GM21367 (cell line): ENCODE data around the gene MXRA8.

ENCODE experiments used
- ATAC-seq: cut with Tn5 transposase; IDR thresholded peaks from one replicate; pipeline ENCODE4 v1.9.1; 2021; ENCODE audit not compliant: unreplicated experiment

MXRA8 gene

DNA sequence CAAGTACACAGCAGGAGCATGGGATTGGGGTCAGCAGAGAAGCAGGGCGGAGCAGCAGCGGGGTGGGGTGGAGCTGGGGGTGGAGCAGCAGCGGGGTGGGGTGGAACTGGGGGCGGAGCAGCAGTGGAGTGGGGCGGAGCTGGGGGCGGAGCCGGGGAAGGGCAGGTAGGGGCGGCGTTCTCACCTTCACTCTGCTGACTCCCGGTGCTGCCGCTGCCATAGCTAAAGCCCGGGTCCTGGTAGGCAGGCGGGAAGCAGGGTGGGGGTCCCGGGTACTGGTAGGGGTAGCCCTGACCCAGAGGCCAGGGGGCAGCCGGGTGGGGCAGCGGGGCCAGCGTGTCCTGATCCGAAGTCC, 20.6 kb downstream of the MXRA8 start:
- ATAC-seq, result no peak

- no peak for ATAC-seq
Measured at GRCh38 chr1:1336931-1337792, 21.2 kb downstream of the MXRA8 start.

GRCh38 chr1:1336446-1336845, 21.9 kb downstream of the MXRA8 start:
- ATAC-seq, result no peak

GRCh38 chr1:1335792-1336248, 22.5 kb downstream of the MXRA8 start:
- ATAC-seq, result no peak

GRCh38 chr1:1335283-1335682, 23.1 kb downstream of the MXRA8 start:
- no peak for ATAC-seq

- ATAC-seq, result no peak
Measured at GRCh38 chr1:1334835-1335234, 23.5 kb downstream of the MXRA8 start.

DNA sequence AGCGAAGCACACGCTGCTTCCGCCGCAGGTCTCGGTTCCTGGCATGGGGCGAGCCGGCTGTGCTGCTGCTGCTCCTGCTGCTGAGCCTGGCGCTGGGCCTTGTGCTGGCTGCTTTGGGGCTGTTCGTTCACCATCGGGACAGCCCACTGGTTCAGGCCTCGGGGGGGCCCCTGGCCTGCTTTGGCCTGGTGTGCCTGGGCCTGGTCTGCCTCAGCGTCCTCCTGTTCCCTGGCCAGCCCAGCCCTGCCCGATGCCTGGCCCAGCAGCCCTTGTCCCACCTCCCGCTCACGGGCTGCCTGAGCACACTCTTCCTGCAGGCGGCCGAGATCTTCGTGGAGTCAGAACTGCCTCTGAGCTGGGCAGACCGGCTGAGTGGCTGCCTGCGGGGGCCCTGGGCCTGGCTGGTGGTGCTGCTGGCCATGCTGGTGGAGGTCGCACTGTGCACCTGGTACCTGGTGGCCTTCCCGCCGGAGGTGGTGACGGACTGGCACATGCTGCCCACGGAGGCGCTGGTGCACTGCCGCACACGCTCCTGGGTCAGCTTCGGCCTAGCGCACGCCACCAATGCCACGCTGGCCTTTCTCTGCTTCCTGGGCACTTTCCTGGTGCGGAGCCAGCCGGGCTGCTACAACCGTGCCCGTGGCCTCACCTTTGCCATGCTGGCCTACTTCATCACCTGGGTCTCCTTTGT, 24.7 kb downstream of the MXRA8 start:
- no peak for ATAC-seq

- ATAC-seq, result no peak
Measured at GRCh38 chr1:1332774-1333480, 25.4 kb downstream of the MXRA8 start.

- no peak for ATAC-seq
Measured at GRCh38 chr1:1332031-1332755, 26.2 kb downstream of the MXRA8 start.

DNA sequence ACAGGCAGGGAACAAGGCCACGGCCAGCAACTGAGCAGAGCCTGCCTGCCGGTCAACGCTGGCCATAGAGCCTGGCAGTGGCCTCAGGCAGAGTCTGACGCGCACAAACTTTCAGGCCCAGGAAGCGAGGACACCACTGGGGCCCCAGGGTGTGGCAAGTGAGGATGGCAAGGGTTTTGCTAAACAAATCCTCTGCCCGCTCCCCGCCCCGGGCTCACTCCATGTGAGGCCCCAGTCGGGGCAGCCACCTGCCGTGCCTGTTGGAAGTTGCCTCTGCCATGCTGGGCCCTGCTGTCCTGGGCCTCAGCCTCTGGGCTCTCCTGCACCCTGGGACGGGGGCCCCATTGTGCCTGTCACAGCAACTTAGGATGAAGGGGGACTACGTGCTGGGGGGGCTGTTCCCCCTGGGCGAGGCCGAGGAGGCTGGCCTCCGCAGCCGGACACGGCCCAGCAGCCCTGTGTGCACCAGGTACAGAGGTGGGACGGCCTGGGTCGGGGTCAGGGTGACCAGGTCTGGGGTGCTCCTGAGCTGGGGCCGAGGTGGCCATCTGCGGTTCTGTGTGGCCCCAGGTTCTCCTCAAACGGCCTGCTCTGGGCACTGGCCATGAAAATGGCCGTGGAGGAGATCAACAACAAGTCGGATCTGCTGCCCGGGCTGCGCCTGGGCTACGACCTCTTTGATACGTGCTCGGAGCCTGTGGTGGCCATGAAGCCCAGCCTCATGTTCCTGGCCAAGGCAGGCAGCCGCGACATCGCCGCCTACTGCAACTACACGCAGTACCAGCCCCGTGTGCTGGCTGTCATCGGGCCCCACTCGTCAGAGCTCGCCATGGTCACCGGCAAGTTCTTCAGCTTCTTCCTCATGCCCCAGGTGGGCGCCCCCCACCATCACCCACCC, 27.0 kb downstream of the MXRA8 start, which contains the start of gene TAS1R3:
Gene TAS1R3, plus strand, starts transcription at position 213 of the 898 bp plus-strand sequence. Its CDS starts 66 bp downstream, at position 279.
- no peak for ATAC-seq

GRCh38 chr1:1330366-1331067, 27.8 kb downstream of the MXRA8 start:
- ATAC-seq, result no peak

DNA sequence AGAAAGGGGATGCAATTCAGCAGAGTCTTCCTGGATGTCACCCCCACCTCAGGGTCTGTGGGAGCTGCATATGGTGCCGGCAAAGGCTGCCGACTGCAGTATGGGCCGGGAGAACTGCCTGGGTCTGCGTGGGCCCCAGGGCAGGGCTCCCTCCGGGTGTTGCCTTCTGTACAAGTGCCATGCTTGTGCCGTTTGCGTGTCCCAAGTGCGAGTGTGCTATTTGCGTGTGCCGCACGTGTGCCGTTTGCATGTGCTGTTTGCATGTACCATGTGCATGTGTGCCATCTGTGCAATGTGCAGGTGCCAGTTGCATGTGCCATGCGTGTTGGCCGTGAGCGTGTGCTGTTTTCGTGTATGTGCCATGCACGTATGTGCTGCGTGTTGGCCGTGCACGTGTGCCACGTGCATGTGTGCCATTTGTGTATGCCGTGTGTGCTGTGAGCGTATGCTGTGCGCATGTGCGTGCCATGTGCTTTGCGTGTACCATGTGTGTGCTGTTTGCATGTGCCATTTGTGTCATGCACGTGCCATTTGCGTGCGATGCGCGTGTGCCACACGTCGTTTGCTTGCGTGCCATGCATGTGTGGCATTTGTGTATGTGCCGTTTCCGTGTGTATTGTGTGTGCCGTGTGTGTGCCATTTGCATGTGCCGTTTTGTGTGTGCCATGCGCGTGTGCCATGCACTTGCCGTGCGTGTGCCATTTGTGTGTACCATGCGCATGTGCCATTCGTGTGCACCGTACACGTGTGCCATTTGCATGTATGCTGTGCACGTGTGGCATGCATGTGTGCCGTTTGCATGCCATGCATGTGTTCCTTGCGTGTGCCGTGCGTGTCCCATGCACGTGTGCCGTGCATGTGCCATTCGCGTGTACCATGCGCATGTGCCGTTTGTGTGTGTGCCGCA, 28.8 kb downstream of the MXRA8 start:
- no peak for ATAC-seq

GRCh38 chr1:1328254-1328653, 30.1 kb downstream of the MXRA8 start:
- no peak for ATAC-seq

DNA sequence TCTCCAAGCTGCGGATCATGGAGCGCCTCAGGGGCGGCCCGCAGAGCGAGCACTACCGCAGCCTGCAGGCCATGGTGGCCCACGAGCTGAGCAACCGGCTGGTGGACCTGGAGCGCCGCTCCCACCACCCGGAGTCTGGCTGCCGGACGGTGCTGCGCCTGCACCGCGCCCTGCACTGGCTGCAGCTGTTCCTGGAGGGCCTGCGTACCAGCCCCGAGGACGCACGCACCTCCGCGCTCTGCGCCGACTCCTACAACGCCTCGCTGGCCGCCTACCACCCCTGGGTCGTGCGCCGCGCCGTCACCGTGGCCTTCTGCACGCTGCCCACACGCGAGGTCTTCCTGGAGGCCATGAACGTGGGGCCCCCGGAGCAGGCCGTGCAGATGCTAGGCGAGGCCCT, 31.1 kb downstream of the MXRA8 start:
- ATAC-seq, result no peak

DNA sequence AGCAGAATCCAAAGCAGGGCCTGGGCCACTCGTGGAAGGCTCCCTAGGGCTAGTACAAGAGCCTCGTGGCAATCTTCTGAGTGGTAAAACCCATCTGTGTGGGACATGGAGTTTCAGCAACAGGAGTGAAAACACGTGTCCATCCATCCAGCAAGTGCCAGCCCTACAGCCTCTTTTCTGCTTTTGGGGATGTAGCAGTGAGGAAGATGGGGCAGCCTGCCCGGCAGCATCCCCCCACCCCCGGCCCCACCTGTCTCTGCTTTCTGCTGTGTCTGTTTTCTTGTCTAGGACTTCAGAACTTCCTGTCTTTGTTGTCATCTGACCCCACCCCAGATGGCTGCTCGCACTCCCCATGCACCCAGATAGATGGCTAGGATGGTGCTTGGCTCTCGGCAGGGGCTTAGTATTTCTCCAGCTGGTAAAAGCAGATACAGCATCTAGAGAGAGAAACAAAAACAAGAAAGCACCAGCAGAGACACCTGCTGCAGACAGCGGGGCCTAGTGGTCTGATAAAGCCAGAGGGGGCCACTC, 32.2 kb downstream of the MXRA8 start:
- no peak for ATAC-seq

GRCh38 chr1:1325288-1326074, 32.9 kb downstream of the MXRA8 start:
- no peak for ATAC-seq
